Body of pancreas (tissue), 4 donors: ENCODE results near the gene TMEM164. TPM values are rescaled to one million over a fixed set of nuclear protein-coding genes. Genes with fewer than 3 reads are reported as not detected.
A peak's percentile ranks its signal among the peaks of the same experiment; 100 is the strongest.

Source experiments
- ATAC-seq: fragments of 150-250 bp; one replicate; pipeline ENCODE4 v1.9.1; 2016
- DNase-seq, 4 donors: peaks; one replicate each; pipeline ENCODE4 v3.0.0-alpha.2; 2019
- H3K27ac ChIP-seq, 4 donors: fragments of 200-600 bp; sonication (generic); 1 replicate in 3 of 4; 2 replicates in 1 of 4; pipeline versions ENCODE4 v1.5.1 to v1.6.1; 2016 to 2019; ENCODE audit warnings: mild to moderate bottlenecking in 1 of 4, mixed read lengths in 1 of 4, moderate library complexity in 1 of 4
- H3K27me3 ChIP-seq, 2 donors: fragments of 200-600 bp; sonication (generic); one replicate each; pipeline ENCODE4 v1.6.0; 2016; ENCODE audit warnings: mild to moderate bottlenecking in 1 of 2
- H3K36me3 ChIP-seq, 2 donors: fragments of 200-600 bp; sonication (generic); replicated peaks in 1 of 2; 2 replicates each; pipeline ENCODE4 v1.5.1; 2016; ENCODE audit warnings: low read depth in 2 of 2; ENCODE audit not compliant: insufficient read depth in 1 of 2
- H3K4me1 ChIP-seq: fragments of 200-600 bp; sonication (generic); one replicate; pipeline ENCODE4 v1.6.0; 2016
- H3K4me3 ChIP-seq, 2 donors: fragments of 200-600 bp; sonication (generic); 1 replicate in 1 of 2; 2 replicates in 1 of 2; pipeline ENCODE4 v1.5.1; 2016 to 2019
- H3K9me3 ChIP-seq, 3 donors: fragments of 200-600 bp; sonication (generic); 1 replicate in 2 of 3; 2 replicates in 1 of 3; pipeline ENCODE4 v1.5.1; 2016
- CTCF ChIP-seq, 7 experiments: fragments of 450-650 bp in 4 of 7; fragments of 200-600 bp in 3 of 7; sonication (generic) in 3 of 7; IDR thresholded peaks; one replicate each; pipeline ENCODE4 v1.5.1; 2016 to 2019; ENCODE audit warnings: antibody characterized with exemption in 7 of 7
- POLR2A ChIP-seq, 3 donors: fragments of 450-650 bp; IDR thresholded peaks; one replicate each; pipeline ENCODE4 v1.6.1; 2016; ENCODE audit warnings: antibody characterized with exemption in 3 of 3, mild to moderate bottlenecking in 2 of 3
- WGBS, 2 donors: methylation state at CpG; one replicate each; pipeline ENCODE4 v1.1.5; 2017; 5-methylcytosine and 5-hydroxymethylcytosine counted together
- intact Hi-C: fragments of 100-400 bp; cut with DNase I; formaldehyde crosslinking; loops from one replicate; pipeline ENCODE4 v1.15.1; 2023
- microRNA counts, 2 donors: library from miRNA; unstranded; fragments of <30 nt; microRNA quantifications; one replicate each; lab custom pipeline; 2017
- microRNA-seq, 2 donors: library from miRNA; unstranded; fragments of <30 nt; microRNA quantifications; one replicate each; pipeline ENCODE4, GENCODE V29; 2016; ENCODE audit warnings: borderline number of aligned reads in 2 of 2, borderline replicate concordance in 2 of 2
- small RNA-seq: library from RNA; depleted of rRNA; stranded (forward); fragments of <200 nt; gene quantifications from one replicate; pipeline ENCODE3, GENCODE V24; 2016
- total RNA-seq, 2 donors: library from RNA; depleted of rRNA; stranded (reverse); fragments of >200 nt; gene quantifications; one replicate each; pipeline ENCODE4 v1.1.0, GENCODE V29; 2016

TMEM164 gene
- total RNA-seq, 2 donors from 2014 or later: 16.1 to 334 TPM

GRCh38 chrX:110222497-110223257 is 219.8 kb downstream of the TMEM164 start:
- Histone ChIP-seq H3K9me3 (no peaks in the 10 kb centered on the region), H3K4me1 (no peaks in the 10 kb centered on the region), H3K27me3 (no peaks in the 10 kb centered on the region), H3K27ac (no peak overlapping the region), H3K4me3 (no peak overlapping the region), H3K36me3 (no peaks in the 10 kb centered on the region)
- intact Hi-C loops: no loop called here
- ATAC-seq (no peak), DNase-seq (no peak)
- WGBS, 2 donors: 100% methylated on average over 1 to 2 of the region's 2 CpGs
- no peak for TF ChIP-seq CTCF (IDR thresholded peaks at IDR 0.05)

- 70 to 83% methylated on average over 3 of the region's 3 CpGs for WGBS, 2 donors
- DNase-seq: no peak
- no peaks in the 10 kb centered on the region for H3K4me1 ChIP-seq
- no peak overlapping the region for H3K4me3 ChIP-seq
- intact Hi-C loops: no loop called here
- no peak overlapping the region for H3K27ac ChIP-seq
- TF ChIP-seq POLR2A (IDR thresholded peaks at IDR 0.05): no peak
- no peak for TF ChIP-seq CTCF (IDR thresholded peaks at IDR 0.05)
- H3K36me3 ChIP-seq: no peaks in the 10 kb centered on the region
- no peak for ATAC-seq
- H3K9me3 ChIP-seq: no peaks in the 10 kb centered on the region
- no peaks in the 10 kb centered on the region for H3K27me3 ChIP-seq
Measured at GRCh38 chrX:110224926-110225617, 222.2 kb downstream of the TMEM164 start.

GRCh38 chrX:110226931-110227330 is 224.0 kb downstream of the TMEM164 start:
- Histone ChIP-seq H3K9me3 (no peaks in the 10 kb centered on the region), H3K4me1 (no peaks in the 10 kb centered on the region), H3K36me3 (no peaks in the 10 kb centered on the region), H3K27me3 (no peaks in the 10 kb centered on the region), H3K27ac (no peak overlapping the region), H3K4me3 (no peak overlapping the region)
- ATAC-seq (no peak), DNase-seq (no peak)
- 97% methylated on average over 2 of the region's 2 CpGs for WGBS, 2 donors
- intact Hi-C loops: no loop called here
- no peak for TF ChIP-seq CTCF (IDR thresholded peaks at IDR 0.05)
- no peak for TF ChIP-seq POLR2A (IDR thresholded peaks at IDR 0.05)

MicroRNA genes within 50 kb of the gene (microRNA counts, 767-probe panel; counts per million panel counts)
- microRNA hsa-miR-652-3p (lab: Ali Mortazavi, UCI): 0 to 736 counts per million in 2 donors

Small RNA genes within 50 kb of the gene (microRNA-seq; reads per million reads assigned to microRNA genes)
- 0 reads per million in 2 donors for gene MIR3978
- gene MIR652: 1,576 to 1,725 reads per million in 2 donors

Small RNA genes within 50 kb of the gene (small RNA-seq; reads per million reads assigned to genes)
- not detected for gene MIR3978
- 16.2 reads per million, percentile 93 among the genes with 10 or more reads in this experiment for gene MIR652
- gene SNORD96B: not detected
